ENCODE results near the gene ELMOD1.

DNA sequence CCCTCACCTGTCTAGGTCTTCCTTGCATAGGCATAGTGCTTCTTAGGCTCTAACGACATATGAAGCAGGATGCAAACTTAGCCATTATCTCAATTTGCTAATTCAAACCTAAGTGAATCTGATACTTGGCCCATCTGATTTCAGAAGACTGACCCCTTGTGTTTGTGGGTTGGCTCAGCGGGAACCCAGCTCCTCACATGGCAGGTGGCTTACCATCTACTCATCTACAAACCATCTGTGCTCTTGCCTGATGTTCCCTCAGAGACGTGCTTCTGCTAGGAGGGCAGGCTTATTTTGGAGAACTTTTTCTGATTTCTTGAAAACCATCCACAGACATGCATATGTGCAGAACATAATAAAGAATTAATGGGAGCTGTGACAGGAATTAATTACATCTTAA lies 15.2 kb downstream of the ELMOD1 start:
- TF ChIP-seq, protein P1, sequence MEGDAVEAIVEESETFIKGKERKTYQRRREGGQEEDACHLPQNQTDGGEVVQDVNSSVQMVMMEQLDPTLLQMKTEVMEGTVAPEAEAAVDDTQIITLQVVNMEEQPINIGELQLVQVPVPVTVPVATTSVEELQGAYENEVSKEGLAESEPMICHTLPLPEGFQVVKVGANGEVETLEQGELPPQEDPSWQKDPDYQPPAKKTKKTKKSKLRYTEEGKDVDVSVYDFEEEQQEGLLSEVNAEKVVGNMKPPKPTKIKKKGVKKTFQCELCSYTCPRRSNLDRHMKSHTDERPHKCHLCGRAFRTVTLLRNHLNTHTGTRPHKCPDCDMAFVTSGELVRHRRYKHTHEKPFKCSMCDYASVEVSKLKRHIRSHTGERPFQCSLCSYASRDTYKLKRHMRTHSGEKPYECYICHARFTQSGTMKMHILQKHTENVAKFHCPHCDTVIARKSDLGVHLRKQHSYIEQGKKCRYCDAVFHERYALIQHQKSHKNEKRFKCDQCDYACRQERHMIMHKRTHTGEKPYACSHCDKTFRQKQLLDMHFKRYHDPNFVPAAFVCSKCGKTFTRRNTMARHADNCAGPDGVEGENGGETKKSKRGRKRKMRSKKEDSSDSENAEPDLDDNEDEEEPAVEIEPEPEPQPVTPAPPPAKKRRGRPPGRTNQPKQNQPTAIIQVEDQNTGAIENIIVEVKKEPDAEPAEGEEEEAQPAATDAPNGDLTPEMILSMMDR (IDR thresholded peaks at IDR 0.05) = no peak
- TF ChIP-seq POLR2A (IDR thresholded peaks at IDR 0.05) = no peak
